HG03280 (cell line): ENCODE results near the gene DNAJC5.
A peak's percentile ranks its signal among the peaks of the same experiment; 100 is the strongest.

Experiments
- ATAC-seq: cut with Tn5 transposase; IDR thresholded peaks from one replicate; pipeline ENCODE4 v1.9.1; 2021; ENCODE audit warnings: mild to moderate bottlenecking, moderate library complexity; ENCODE audit not compliant: unreplicated experiment

DNAJC5 gene

GRCh38 chr20:63883201-63883593 is 11.7 kb upstream of the DNAJC5 start:
- no peak for ATAC-seq

GRCh38 chr20:63884506-63885263 is 10.2 kb upstream of the DNAJC5 start:
- ATAC-seq = no peak

GRCh38 chr20:63885264-63886053 is 9.5 kb upstream of the DNAJC5 start:
- no peak for ATAC-seq

GRCh38 chr20:63886054-63886419 is 8.9 kb upstream of the DNAJC5 start:
- no peak for ATAC-seq

- ATAC-seq = no peak
Measured at GRCh38 chr20:63886921-63887320, 8.0 kb upstream of the DNAJC5 start.

- no peak for ATAC-seq
Measured at GRCh38 chr20:63889241-63890200, 5.4 kb upstream of the DNAJC5 start.

- ATAC-seq = no peak
Measured at GRCh38 chr20:63890201-63890576, 4.7 kb upstream of the DNAJC5 start.

GRCh38 chr20:63890616-63891015 is 4.3 kb upstream of the DNAJC5 start:
- no peak for ATAC-seq

GRCh38 chr20:63891061-63892002 is 3.6 kb upstream of the DNAJC5 start:
- ATAC-seq = no peak

GRCh38 chr20:63892402-63892801 is 2.5 kb upstream of the DNAJC5 start:
- no peak for ATAC-seq

GRCh38 chr20:63893999-63894357 is 948 bp upstream of the DNAJC5 start:
- no peak for ATAC-seq

- peak; percentile 5 for ATAC-seq
Measured at GRCh38 chr20:63895202-63895951, 451 bp downstream of the DNAJC5 start.

- ATAC-seq = no peak
Measured at GRCh38 chr20:63895952-63896263, 982 bp downstream of the DNAJC5 start.

GRCh38 chr20:63896264-63897105 is 1.6 kb downstream of the DNAJC5 start:
- ATAC-seq = no peak

GRCh38 chr20:63897978-63898561 is 3.1 kb downstream of the DNAJC5 start:
- no peak for ATAC-seq

- ATAC-seq = no peak
Measured at GRCh38 chr20:63898882-63899558, 4.1 kb downstream of the DNAJC5 start.

- no peak for ATAC-seq
Measured at GRCh38 chr20:63900413-63900812, 5.5 kb downstream of the DNAJC5 start.
